Common myeloid progenitor, CD34-positive (primary cell): Measurements from ENCODE around the gene FAM221A.

Source experiments
- CTCF ChIA-PET: fragments of 350-600 bp; sonication (Branson Sonifier 250); formaldehyde crosslinking; loops from one replicate; lab custom pipeline; 2021; ENCODE audit warnings: antibody characterized with exemption; lab: Charles Lee
- POLR2A ChIA-PET: fragments of 350-600 bp; sonication (Branson Sonifier 250); formaldehyde crosslinking; loops from one replicate; lab custom pipeline; 2021; ENCODE audit warnings: antibody characterized with exemption; lab: Charles Lee
- DNase-seq, 3 donors: peaks; one replicate each; pipeline versions ENCODE4 v3.0.0 to v3.0.0-alpha.2; 2013
- H3K27ac ChIP-seq, 2 experiments: 1 replicate in 1 of 2; 2 replicates in 1 of 2; pipeline ENCODE4 v1.7.0; 2013; ENCODE audit warnings: inconsistent platforms in 2 of 2, low read length in 2 of 2, mild to moderate bottlenecking in 2 of 2, low read depth in 1 of 2, moderate library complexity in 1 of 2; ENCODE audit not compliant: severe bottlenecking in 2 of 2, insufficient read depth in 1 of 2, poor library complexity in 1 of 2
- H3K27me3 ChIP-seq, 5 experiments: replicated peaks in 2 of 5; 1 replicate in 3 of 5; 2 replicates in 2 of 5; pipeline versions ENCODE4 v1.6.1 to v1.7.0; 2013; ENCODE audit warnings: low read length in 4 of 5, mild to moderate bottlenecking in 2 of 5, moderate library complexity in 2 of 5, inconsistent platforms in 1 of 5; ENCODE audit not compliant: insufficient read depth in 5 of 5, control insufficient read depth in 4 of 5
- H3K36me3 ChIP-seq, 4 experiments: 1 replicate in 2 of 4; 2 replicates in 2 of 4; pipeline versions ENCODE4 v1.6.1 to v1.7.0; 2013; ENCODE audit warnings: low read length in 3 of 4, control low read depth in 1 of 4, mild to moderate bottlenecking in 1 of 4; ENCODE audit not compliant: control insufficient read depth in 4 of 4, insufficient read depth in 4 of 4
- H3K4me1 ChIP-seq, 4 experiments: 1 replicate in 3 of 4; 2 replicates in 1 of 4; pipeline versions ENCODE4 v1.6.1 to v1.7.1; 2013; ENCODE audit warnings: low read length in 3 of 4, mild to moderate bottlenecking in 3 of 4, control low read depth in 1 of 4, inconsistent platforms in 1 of 4, moderate library complexity in 1 of 4; ENCODE audit not compliant: control insufficient read depth in 4 of 4, insufficient read depth in 4 of 4; ENCODE audit errors: control extremely low read depth in 1 of 4
- H3K4me3 ChIP-seq, 7 experiments: 1 replicate in 4 of 7; 2 replicates in 3 of 7; pipeline versions ENCODE4 v1.5.1 to v1.7.0; 2013; ENCODE audit warnings: mild to moderate bottlenecking in 7 of 7, low read length in 6 of 7, moderate library complexity in 6 of 7, inconsistent platforms in 2 of 7, low read depth in 2 of 7, control low read depth in 1 of 7; ENCODE audit not compliant: insufficient read depth in 4 of 7, control insufficient read depth in 1 of 7; ENCODE audit errors: extremely low read depth in 1 of 7
- H3K9me3 ChIP-seq, 5 experiments: 1 replicate in 4 of 5; 2 replicates in 1 of 5; pipeline versions ENCODE4 v1.6.1 to v1.7.1; 2013; ENCODE audit warnings: low read length in 4 of 5, mild to moderate bottlenecking in 2 of 5, inconsistent platforms in 1 of 5, low read depth in 1 of 5, moderate library complexity in 1 of 5; ENCODE audit not compliant: control insufficient read depth in 4 of 5, insufficient read depth in 2 of 5; ENCODE audit errors: control extremely low read depth in 1 of 5
- WGBS: methylation state at CpG from one replicate; pipeline ENCODE4 v1.1.5; 2013; ENCODE audit not compliant: insufficient coverage; 5-methylcytosine and 5-hydroxymethylcytosine counted together

Gene FAM221A

DNA sequence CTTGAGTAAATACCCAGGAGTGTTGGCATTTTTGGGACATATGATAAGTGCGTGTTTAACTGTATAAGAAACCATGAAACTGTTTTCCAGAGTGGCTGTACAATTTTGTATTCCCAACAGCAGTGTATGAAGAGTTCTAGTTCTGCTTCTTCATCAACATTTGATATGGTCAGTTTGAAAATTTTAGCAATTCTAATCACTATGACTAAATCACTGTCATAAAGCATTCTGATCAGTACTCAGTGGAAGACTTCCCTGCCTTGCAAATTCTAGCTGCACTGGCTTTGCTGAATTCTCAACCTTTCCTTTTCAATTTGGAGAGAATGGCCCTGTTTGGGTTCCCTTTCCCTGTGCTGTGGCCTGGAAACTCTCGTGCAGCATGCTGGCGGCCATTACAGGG lies 18.6 kb upstream of the FAM221A start:
- DNase-seq, result no peak
- H3K36me3 ChIP-seq, result no peaks in the 10 kb centered on the region
- POLR2A ChIA-PET, result no interaction called here
- no peak overlapping the region for H3K27ac ChIP-seq
- H3K27me3 ChIP-seq, result no peaks in the 10 kb centered on the region
- CTCF ChIA-PET, result no interaction called here
- no peaks in the 10 kb centered on the region for H3K4me1 ChIP-seq
- no CpG with 5 or more reads among the region's 3 CpGs for WGBS
- H3K4me3 ChIP-seq, result no peak overlapping the region
- H3K9me3 ChIP-seq, result peaks cover 4 to 19% (median 8%) of the 10 kb centered on the region in 5 experiments

- 88% methylated on average over 6 of the region's 8 CpGs for WGBS
- H3K4me1 ChIP-seq, result no peaks in the 10 kb centered on the region
- POLR2A ChIA-PET, result no interaction called here
- H3K27me3 ChIP-seq, result no peaks in the 10 kb centered on the region
- peaks cover 3 to 18% (median 8%) of the 10 kb centered on the region in 5 experiments for H3K9me3 ChIP-seq
- H3K36me3 ChIP-seq, result no peaks in the 10 kb centered on the region
- H3K27ac ChIP-seq, result no peak overlapping the region
- no peak for DNase-seq
- no peak overlapping the region for H3K4me3 ChIP-seq
- CTCF ChIA-PET, result interaction anchor here (0.9 kb wide), 1 partner anchor 8 kb away, joined by 3 read pairs; no protein-coding TSS in a partner anchor
These were observed 17.6 kb upstream of the FAM221A start for GRCh38 chr7:23662124-23662983.

GRCh38 chr7:23662984-23663313 lies 17.1 kb upstream of the FAM221A start:
- H3K27ac ChIP-seq, result no peak overlapping the region
- no peaks in the 10 kb centered on the region for H3K27me3 ChIP-seq
- peaks cover 2 to 13% (median 7%) of the 10 kb centered on the region in 5 experiments for H3K9me3 ChIP-seq
- WGBS, result no CpG with 5 or more reads among the region's 2 CpGs
- H3K36me3 ChIP-seq, result no peaks in the 10 kb centered on the region
- H3K4me1 ChIP-seq, result no peaks in the 10 kb centered on the region
- ChIA-PET CTCF (interaction anchor here (0.9 kb wide), 1 partner anchor 8 kb away, joined by 3 read pairs; no protein-coding TSS in a partner anchor), POLR2A (no interaction called here)
- no peak overlapping the region for H3K4me3 ChIP-seq
- DNase-seq, result no peak

- H3K27ac ChIP-seq, result no peak overlapping the region
- H3K27me3 ChIP-seq, result no peaks in the 10 kb centered on the region
- CTCF ChIA-PET, result no interaction called here
- no peak overlapping the region for H3K4me3 ChIP-seq
- POLR2A ChIA-PET, result no interaction called here
- H3K36me3 ChIP-seq, result no peaks in the 10 kb centered on the region
- DNase-seq, result no peak
- H3K9me3 ChIP-seq, result peaks cover under 1 to 10% (median 2%) of the 10 kb centered on the region in 5 experiments
- no peaks in the 10 kb centered on the region for H3K4me1 ChIP-seq
These were observed 15.9 kb upstream of the FAM221A start for GRCh38 chr7:23664122-23664521.

GRCh38 chr7:23672033-23672432 lies 8.0 kb upstream of the FAM221A start:
- Histone ChIP-seq H3K27ac (no peak overlapping the region), H3K4me1 (no peaks in the 10 kb centered on the region), H3K9me3 (no peaks in the 10 kb centered on the region), H3K4me3 (no peak overlapping the region), H3K36me3 (no peaks in the 10 kb centered on the region), H3K27me3 (no peaks in the 10 kb centered on the region)
- no peak for DNase-seq
- 100% methylated on average over 1 of the region's 3 CpGs for WGBS
- ChIA-PET CTCF (interaction anchor here (1.4 kb wide), 1 partner anchor 19 kb away, joined by 3 read pairs; no protein-coding TSS in a partner anchor), POLR2A (no interaction called here)

- peak overlapping the region; percentile 59 to 92 (median 76) for H3K4me3 ChIP-seq
- ChIA-PET CTCF (interaction anchor here (0.5 to 10.2 kb wide), 8 partner anchors 11 to 882 kb away, joined by 3 to 69 read pairs (median 3); no protein-coding TSS in a partner anchor), POLR2A (no interaction called here)
- peaks cover 0 to 15% (median 6%) of the 10 kb centered on the region in 4 experiments for H3K4me1 ChIP-seq
- peak; percentile 22 to 69 (median 66) for DNase-seq
- peaks cover 0 to 11% (median under 1%) of the 10 kb centered on the region in 4 experiments for H3K36me3 ChIP-seq
- no peaks in the 10 kb centered on the region for H3K27me3 ChIP-seq
- 6% methylated on average over 38 of the region's 42 CpGs for WGBS
- H3K27ac ChIP-seq, result peak overlapping the region in 1 of 2 experiments; percentile 31
- no peaks in the 10 kb centered on the region for H3K9me3 ChIP-seq
These were observed 711 bp downstream of the FAM221A start for GRCh38 chr7:23680414-23681405.
